A549 (cell line): ENCODE measurements around the gene SUN1. TPM values are rescaled to one million over a fixed set of nuclear protein-coding genes. Genes with fewer than 3 reads are reported as not detected.
A peak's percentile ranks its signal among the peaks of the same experiment; 100 is the strongest.

ENCODE experiments used
- ATAC-seq, 2 experiments: fragments of 200-7000 bp in 1 of 2; fragments of >200 bp in 1 of 2; cut with Nextera tagmentation in 1 of 2; cut with Tn5 transposase in 1 of 2; 3 replicates each; pipeline versions ENCODE4 v1.8.0 to v1.9.1; 2018 to 2020; ENCODE audit warnings: mild to moderate bottlenecking in 1 of 2, moderate library complexity in 1 of 2
- CTCF ChIA-PET: fragments of 300-600 bp; sonication (Branson Sonifier 250); formaldehyde crosslinking; extraction: SDS; loops from one replicate; lab custom pipeline; 2021; ENCODE audit warnings: antibody characterized with exemption, inconsistent platforms; lab: Yijun Ruan, JAX
- POLR2A ChIA-PET: fragments of 350-600 bp; formaldehyde crosslinking; extraction: SDS; loops from one replicate; lab custom pipeline; 2021; ENCODE audit warnings: antibody characterized with exemption, inconsistent platforms; lab: Yijun Ruan, JAX
- DNase-seq, 2 experiments: peaks; one replicate each; pipeline versions ENCODE4 v3.0.0 to v3.0.0-alpha.2; 2011 to 2016; ENCODE audit warnings: low read depth in 1 of 2, low spot score in 1 of 2
- FAIRE-seq: peaks from 2 replicates; lab custom pipeline; 2011; peaks lifted over from hg19 to GRCh38; lab: Jason Lieb, UNC
- H3K27ac ChIP-seq, 2 experiments: fragments of >200 bp; sonication (Bioruptor Twin); formaldehyde crosslinking; 3 replicates each; pipeline ENCODE4 v1.5.1; 2016 to 2017
- H3K4me1 ChIP-seq: fragments of >200 bp; sonication (Bioruptor Twin); formaldehyde crosslinking; 3 replicates; pipeline ENCODE4 v1.6.1; 2016
- H3K4me2 ChIP-seq: fragments of >200 bp; sonication (Bioruptor Twin); formaldehyde crosslinking; 3 replicates; pipeline ENCODE4 v1.6.1; 2016
- H3K4me3 ChIP-seq: fragments of >200 bp; sonication (Bioruptor Twin); formaldehyde crosslinking; 3 replicates; pipeline ENCODE4 v1.5.1; 2016
- H3K9me3 ChIP-seq: fragments of >200 bp; sonication (Bioruptor Twin); formaldehyde crosslinking; 3 replicates; pipeline ENCODE4 v1.6.1; 2016
- BCL3 ChIP-seq: fragments of >200 bp; sonication (Bioruptor Twin); formaldehyde crosslinking; IDR thresholded peaks from 3 replicates; pipeline ENCODE4 v1.6.1; 2016
- CBX8 ChIP-seq: fragments of 200-600 bp; sonication (generic); IDR thresholded peaks from 2 replicates; pipeline ENCODE4 v1.6.1; 2016
- CHD4 ChIP-seq: fragments of 200-600 bp; sonication (generic); IDR thresholded peaks from 2 replicates; pipeline ENCODE4 v1.6.1; 2016; ENCODE audit warnings: antibody characterized with exemption, mild to moderate bottlenecking, borderline replicate concordance
- CTCF ChIP-seq: fragments of >200 bp; sonication (Bioruptor Twin); formaldehyde crosslinking; IDR thresholded peaks from 3 replicates; pipeline ENCODE4 v1.5.1; 2016
- E2F6 ChIP-seq: IDR thresholded peaks from 2 replicates; pipeline ENCODE4 v1.6.1; 2012; ENCODE audit warnings: low read depth, borderline replicate concordance
- EP300 ChIP-seq, 2 experiments: fragments of >200 bp; sonication (Bioruptor Twin); formaldehyde crosslinking; IDR thresholded peaks; 2 replicates in 1 of 2; 3 replicates in 1 of 2; pipeline ENCODE4 v1.6.1; 2016 to 2017
- FOSB ChIP-seq: fragments of 250-450 bp; sonication (Bioruptor Pico); IDR thresholded peaks from 2 replicates; pipeline ENCODE4 v1.5.0; 2020; ENCODE audit warnings: mild to moderate bottlenecking, moderate library complexity
- FOXS1 ChIP-seq: fragments of 250-450 bp; sonication (Bioruptor Pico); IDR thresholded peaks from 2 replicates; pipeline ENCODE4 v1.5.0; 2020; ENCODE audit warnings: mild to moderate bottlenecking, moderate library complexity
- HES2 ChIP-seq: fragments of >200 bp; sonication (Bioruptor Twin); formaldehyde crosslinking; IDR thresholded peaks from 2 replicates; pipeline ENCODE4 v1.6.1; 2016
- HEYL ChIP-seq: fragments of 250-450 bp; sonication (Bioruptor Pico); IDR thresholded peaks from 2 replicates; pipeline ENCODE4 v1.8.0; 2021; ENCODE audit warnings: mild to moderate bottlenecking, moderate library complexity
- HMGXB4 ChIP-seq: fragments of 250-450 bp; sonication (Bioruptor Pico); IDR thresholded peaks from 2 replicates; pipeline ENCODE4 v1.5.0; 2021; ENCODE audit warnings: mild to moderate bottlenecking, moderate library complexity, borderline replicate concordance
- HOXA7 ChIP-seq: fragments of 250-450 bp; sonication (Bioruptor Pico); IDR thresholded peaks from 2 replicates; pipeline ENCODE4 v1.5.0; 2020; ENCODE audit warnings: mild to moderate bottlenecking, moderate library complexity
- JUN ChIP-seq, 2 experiments: fragments of >200 bp; sonication (Bioruptor Twin); formaldehyde crosslinking; IDR thresholded peaks; 2 replicates in 1 of 2; 3 replicates in 1 of 2; pipeline ENCODE4 v1.6.1; 2016 to 2017
- JUNB ChIP-seq: fragments of >200 bp; sonication (Bioruptor Twin); formaldehyde crosslinking; IDR thresholded peaks from 2 replicates; pipeline ENCODE4 v1.6.1; 2016
- KDM5A ChIP-seq: fragments of 200-600 bp; sonication (generic); IDR thresholded peaks from 2 replicates; pipeline ENCODE4 v1.6.1; 2016; ENCODE audit warnings: antibody characterized with exemption, mild to moderate bottlenecking
- NFE2L2 ChIP-seq: fragments of 150-350 bp; conservative IDR thresholded peaks from 2 replicates; pipeline ENCODE4 v1.6.1; 2014; ENCODE audit warnings: low read length
- PHF8 ChIP-seq: fragments of 200-600 bp; sonication (generic); IDR thresholded peaks from 2 replicates; pipeline ENCODE4 v1.6.1; 2016; ENCODE audit warnings: low read depth, mild to moderate bottlenecking, antibody characterized with exemption, moderate library complexity, borderline replicate concordance
- POLR2AphosphoS2 ChIP-seq: conservative IDR thresholded peaks from 2 replicates; pipeline ENCODE4 v1.6.1; 2012; ENCODE audit warnings: low read length, improper control_type of control experiment, inconsistent platforms
- RARB ChIP-seq: fragments of 250-450 bp; sonication (Bioruptor Pico); IDR thresholded peaks from 2 replicates; pipeline ENCODE4 v1.8.0; 2021; ENCODE audit warnings: mild to moderate bottlenecking, moderate library complexity
- RCOR1 ChIP-seq: fragments of 150-350 bp; IDR thresholded peaks from 2 replicates; pipeline ENCODE4 v1.6.1; 2014; ENCODE audit warnings: antibody characterized with exemption, low read length, low read depth
- REST ChIP-seq: fragments of 200-600 bp; sonication (generic); IDR thresholded peaks from 2 replicates; pipeline ENCODE4 v1.6.1; 2016; ENCODE audit warnings: antibody characterized with exemption, mild to moderate bottlenecking, moderate library complexity
- RNF2 ChIP-seq: fragments of 200-600 bp; sonication (generic); IDR thresholded peaks from 2 replicates; pipeline ENCODE4 v1.6.1; 2016; ENCODE audit warnings: low read depth, mild to moderate bottlenecking, antibody characterized with exemption, moderate library complexity, borderline replicate concordance
- SMC3 ChIP-seq: fragments of >200 bp; sonication (Bioruptor Twin); formaldehyde crosslinking; IDR thresholded peaks from 3 replicates; pipeline ENCODE4 v1.6.1; 2018; ENCODE audit warnings: inconsistent platforms
- TFCP2L1 ChIP-seq: fragments of 250-450 bp; sonication (Bioruptor Pico); IDR thresholded peaks from 2 replicates; pipeline ENCODE4 v1.5.0; 2021; ENCODE audit warnings: mild to moderate bottlenecking
- TP53 ChIP-seq: fragments of 250-450 bp; sonication (Bioruptor Pico); IDR thresholded peaks from 2 replicates; pipeline ENCODE4 v1.5.0; 2021; ENCODE audit warnings: mild to moderate bottlenecking, moderate library complexity
- WGBS: methylation state at CpG from one replicate; pipeline ENCODE4 v1.1.6; 2017; ENCODE audit errors: missing lambda C conversion rate; 5-methylcytosine and 5-hydroxymethylcytosine counted together
- polyA plus RNA-seq, 4 experiments: library from polyadenylated mRNA; depleted of rRNA in 3 of 4; stranded (reverse); fragments of >200 nt; fragmentation: RNase III in 1 of 4; extraction: RNeasy Plus Mini Kit Qiagen cat#74134 plus additional on column Dnase treatment in 1 of 4; gene quantifications; 2 replicates in 3 of 4; 3 replicates in 1 of 4; pipeline ENCODE4 v1.2.3, GENCODE V29; 2011 to 2017

Gene SUN1
- polyA plus RNA-seq, 2 of the 4 experiments (the other 2 are of a cell fraction), result 60.7 to 130 TPM

- TF ChIP-seq HEYL (no peak), KDM5A (no peak), JUNB (no peak), EP300 (IDR thresholded peaks at IDR 0.05) (no peak), HES2 (no peak)
Measured at GRCh38 chr7:801940-802381, 30.3 kb upstream of the SUN1 start (continued).

- ATAC-seq, result no peak
- 0 out of 3 replicates have a peak overlapping the region, but pooled peaks have one; percentile 1 for H3K4me2 ChIP-seq
- 90% methylated on average over 17 of the region's 18 CpGs for WGBS
Measured at GRCh38 chr7:802500-803242, 29.6 kb upstream of the SUN1 start.

GRCh38 chr7:803243-803635, 29.0 kb upstream of the SUN1 start:
- no peaks in the 10 kb centered on the region for H3K9me3 ChIP-seq
- 36% methylated on average over 10 of the region's 10 CpGs for WGBS
- CTCF ChIA-PET, result no interaction called here
- peaks cover 8% of the 10 kb centered on the region; the same call in 1 of the 3 replicates for H3K4me1 ChIP-seq
- no peak overlapping the region for H3K27ac ChIP-seq
- H3K4me2 ChIP-seq, result 0 out of 3 replicates have a peak overlapping the region, but pooled peaks have one; percentile 1
- FAIRE-seq (no peak), DNase-seq (peak in 1 of 2 experiments; percentile 19)
- no peak for TF ChIP-seq FOXS1 (CRISPR knock-in tag)
- TF ChIP-seq CHD4, result no peak
- TF ChIP-seq TP53 (CRISPR knock-in tag), result no peak
- no peak for TF ChIP-seq KDM5A
- TF ChIP-seq E2F6, result no peak
- TF ChIP-seq REST, result no peak
- TF ChIP-seq JUN (IDR thresholded peaks at IDR 0.05), result no peak
- TF ChIP-seq BCL3, result no peak
- no peak for TF ChIP-seq NFE2L2
- no peak for TF ChIP-seq RNF2
- TF ChIP-seq PHF8, result no peak
- no peak for TF ChIP-seq HOXA7 (CRISPR knock-in tag)
- no peak for TF ChIP-seq SMC3
- no peak for TF ChIP-seq RCOR1
- TF ChIP-seq FOSB, result no peak
- no peak for TF ChIP-seq HMGXB4 (CRISPR knock-in tag)
- TF ChIP-seq CBX8, result no peak
- no peak for TF ChIP-seq POLR2AphosphoS2
- TF ChIP-seq CTCF, result no peak
- no peak for TF ChIP-seq RARB (CRISPR knock-in tag)
- TF ChIP-seq, all 56 proteins: peak for 0
- ATAC-seq, result peak in 1 of 2 experiments; percentile 34; a peak in 3 of 6 replicates
- H3K4me3 ChIP-seq, result no peak overlapping the region
- POLR2A ChIA-PET, result no interaction called here

More at GRCh38 chr7:802500-803242, 29.6 kb upstream of the SUN1 start:
- Histone ChIP-seq H3K4me3 (no peak overlapping the region), H3K27ac (no peak overlapping the region), H3K9me3 (no peaks in the 10 kb centered on the region), H3K4me1 (peaks cover 8% of the 10 kb centered on the region; the same call in 1 of the 3 replicates)
- no peak for DNase-seq
- CTCF ChIA-PET, result interaction anchor here (1.4 kb wide), 1 partner anchor 70 kb away, joined by 3 read pairs; no protein-coding TSS in a partner anchor
- POLR2A ChIA-PET, result no interaction called here
- no peak for FAIRE-seq
- no peak for TF ChIP-seq TFCP2L1
